Hepatocyte (in vitro differentiated cells): Measurements from ENCODE around the gene LRRC26. TPM values are rescaled to one million over a fixed set of nuclear protein-coding genes. Genes with fewer than 3 reads are reported as not detected.

Experiments used
- DNase-seq: peaks from one replicate; pipeline ENCODE4 v3.0.0-alpha.2; 2016; ENCODE audit warnings: low spot score
- H2AFZ ChIP-seq: fragments of 200-600 bp; sonication (generic); 2 replicates; pipeline ENCODE4 v1.6.0; 2016; ENCODE audit warnings: antibody characterized with exemption, mild to moderate bottlenecking
- H3K27ac ChIP-seq: fragments of 200-600 bp; sonication (generic); 2 replicates; pipeline ENCODE4 v1.5.1; 2016; ENCODE audit warnings: mild to moderate bottlenecking
- H3K27me3 ChIP-seq: fragments of 200-600 bp; sonication (generic); 2 replicates; pipeline ENCODE4 v1.6.1; 2016
- H3K36me3 ChIP-seq: fragments of 200-600 bp; sonication (generic); replicated peaks from 2 replicates; pipeline ENCODE4 v1.5.1; 2016; ENCODE audit warnings: low read depth; ENCODE audit not compliant: insufficient read depth
- H3K4me1 ChIP-seq: fragments of 200-600 bp; sonication (generic); 2 replicates; pipeline ENCODE4 v1.5.1; 2016; ENCODE audit warnings: mild to moderate bottlenecking, moderate library complexity; ENCODE audit not compliant: insufficient read depth
- H3K4me2 ChIP-seq: fragments of 200-600 bp; sonication (generic); 2 replicates; pipeline ENCODE4 v1.6.0; 2016
- H3K4me3 ChIP-seq: fragments of 200-600 bp; sonication (generic); 2 replicates; pipeline ENCODE4 v1.5.1; 2016; ENCODE audit warnings: mild to moderate bottlenecking
- H3K79me2 ChIP-seq: fragments of 200-600 bp; sonication (generic); 2 replicates; pipeline ENCODE4 v1.6.0; 2017; ENCODE audit warnings: mild to moderate bottlenecking
- H3K9me2 ChIP-seq: fragments of 200-600 bp; sonication (generic); replicated peaks from 2 replicates; pipeline ENCODE4 v1.6.0; 2017; ENCODE audit warnings: mild to moderate bottlenecking; ENCODE audit not compliant: insufficient read depth
- H3K9me3 ChIP-seq: fragments of 200-600 bp; sonication (generic); 2 replicates; pipeline ENCODE4 v1.5.1; 2016; ENCODE audit warnings: low read depth, mild to moderate bottlenecking
- H4K20me1 ChIP-seq: fragments of 200-600 bp; sonication (generic); 2 replicates; pipeline ENCODE4 v1.6.0; 2016; ENCODE audit warnings: mild to moderate bottlenecking; ENCODE audit not compliant: insufficient read depth, poor library complexity, severe bottlenecking
- EZH2 ChIP-seq: fragments of 200-600 bp; sonication (generic); IDR thresholded peaks from 2 replicates; pipeline ENCODE4 v1.6.1; 2016; ENCODE audit warnings: antibody characterized with exemption, mild to moderate bottlenecking, borderline replicate concordance
- EZH2phosphoT487 ChIP-seq: fragments of 200-600 bp; sonication (generic); IDR thresholded peaks from one replicate; pipeline ENCODE4 v1.6.1; 2018; ENCODE audit warnings: antibody characterized with exemption, mild to moderate bottlenecking, low read depth, moderate library complexity; ENCODE audit not compliant: unreplicated experiment, severe bottlenecking
- WGBS: methylation state at CpG from one replicate; pipeline ENCODE4 v1.1.6; 2016; ENCODE audit warnings: low lambda C conversion rate; ENCODE audit errors: missing lambda C conversion rate; 5-methylcytosine and 5-hydroxymethylcytosine counted together
- polyA plus RNA-seq: library from polyadenylated mRNA; unstranded; fragments of >200 nt; fragmentation: Nextera tagmentation; extraction: Ambion mirVana; gene quantifications from 2 replicates; pipeline ENCODE4 v1.2.1, GENCODE V29; 2016
- total RNA-seq: library from RNA; depleted of rRNA; stranded (reverse); fragments of >200 nt; gene quantifications from 2 replicates; pipeline ENCODE4 v1.2.3, GENCODE V29; 2014
- TF ChIP-seq, protein P1 (sequence below): fragments of 200-600 bp; sonication (generic); IDR thresholded peaks from 2 replicates; pipeline ENCODE4 v1.5.1; 2016; ENCODE audit warnings: antibody characterized with exemption, mild to moderate bottlenecking; ENCODE audit not compliant: poor library complexity

The LRRC26 gene
- total and polyA plus RNA-seq, 2 experiments from 2014 or later, result 0.73 to 2.6 TPM

- Histone ChIP-seq H3K4me2 (no peak overlapping the region), H3K4me1 (peaks cover 7% of the 10 kb centered on the region)
- WGBS, result 88% methylated on average over 45 of the region's 45 CpGs
These were observed 4.2 kb upstream of the LRRC26 start for GRCh38 chr9:137173796-137174664.

DNA sequence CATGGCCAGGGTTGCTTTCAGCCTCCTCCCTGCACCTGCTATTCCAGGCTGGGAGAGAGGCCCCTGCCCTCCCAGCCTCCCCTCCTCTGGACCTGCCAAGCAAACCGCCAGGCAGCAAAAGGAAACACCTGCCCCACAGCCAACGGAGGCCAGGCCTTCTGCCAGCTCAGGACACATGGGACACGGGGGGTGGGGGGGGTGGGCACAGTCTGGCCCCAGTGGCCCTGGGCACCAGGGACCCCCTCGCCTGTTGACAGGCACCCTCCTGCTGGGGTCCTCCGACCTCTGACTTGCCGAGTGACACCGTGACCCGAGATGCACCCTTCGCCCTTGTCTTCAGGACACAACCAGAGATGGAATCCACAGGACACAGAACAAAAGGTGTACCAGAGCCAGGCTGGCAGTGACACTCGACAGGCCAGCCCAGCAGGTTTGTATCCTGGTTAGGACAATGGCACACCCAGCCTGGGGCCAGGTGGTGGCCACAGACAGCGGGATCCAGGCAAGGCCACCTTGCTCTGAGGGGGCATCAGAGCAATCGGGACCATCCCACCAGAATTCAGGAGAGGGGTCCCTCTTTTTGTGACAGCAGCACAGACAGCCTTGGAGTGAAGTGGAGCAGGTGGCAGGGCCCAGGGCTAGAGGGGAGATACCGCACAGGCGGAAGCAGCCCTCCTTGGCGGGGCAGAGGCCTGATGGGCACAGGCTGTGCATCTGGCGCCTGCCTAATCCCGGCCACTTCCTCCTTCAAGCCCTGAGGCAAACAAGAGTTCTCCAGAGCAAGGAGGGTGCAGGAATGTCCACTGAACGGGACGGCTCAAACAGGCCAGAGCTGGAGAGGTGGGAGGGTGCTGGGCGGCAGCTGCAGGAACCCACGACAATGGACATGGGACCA lies 3.3 kb upstream of the LRRC26 start:
- Histone ChIP-seq H4K20me1 (no peaks in the 10 kb centered on the region), H3K36me3 (no peaks in the 10 kb centered on the region), H3K9me2 (no peaks in the 10 kb centered on the region), H3K4me1 (peaks cover 12% of the 10 kb centered on the region), H3K4me3 (no peak overlapping the region), H3K4me2 (no peak overlapping the region), H3K9me3 (no peaks in the 10 kb centered on the region), H3K79me2 (no peaks in the 10 kb centered on the region), H3K27me3 (peaks cover 32% of the 10 kb centered on the region), H2AFZ (no peak overlapping the region), H3K27ac (no peak overlapping the region)
- 85% methylated on average over 19 of the region's 21 CpGs for WGBS
- DNase-seq, result no peak
- TF ChIP-seq EZH2 (no peak), EZH2phosphoT487 (no peak)
- TF ChIP-seq, protein P1, sequence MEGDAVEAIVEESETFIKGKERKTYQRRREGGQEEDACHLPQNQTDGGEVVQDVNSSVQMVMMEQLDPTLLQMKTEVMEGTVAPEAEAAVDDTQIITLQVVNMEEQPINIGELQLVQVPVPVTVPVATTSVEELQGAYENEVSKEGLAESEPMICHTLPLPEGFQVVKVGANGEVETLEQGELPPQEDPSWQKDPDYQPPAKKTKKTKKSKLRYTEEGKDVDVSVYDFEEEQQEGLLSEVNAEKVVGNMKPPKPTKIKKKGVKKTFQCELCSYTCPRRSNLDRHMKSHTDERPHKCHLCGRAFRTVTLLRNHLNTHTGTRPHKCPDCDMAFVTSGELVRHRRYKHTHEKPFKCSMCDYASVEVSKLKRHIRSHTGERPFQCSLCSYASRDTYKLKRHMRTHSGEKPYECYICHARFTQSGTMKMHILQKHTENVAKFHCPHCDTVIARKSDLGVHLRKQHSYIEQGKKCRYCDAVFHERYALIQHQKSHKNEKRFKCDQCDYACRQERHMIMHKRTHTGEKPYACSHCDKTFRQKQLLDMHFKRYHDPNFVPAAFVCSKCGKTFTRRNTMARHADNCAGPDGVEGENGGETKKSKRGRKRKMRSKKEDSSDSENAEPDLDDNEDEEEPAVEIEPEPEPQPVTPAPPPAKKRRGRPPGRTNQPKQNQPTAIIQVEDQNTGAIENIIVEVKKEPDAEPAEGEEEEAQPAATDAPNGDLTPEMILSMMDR, result no peak

More at GRCh38 chr9:137173796-137174664, 4.2 kb upstream of the LRRC26 start:
- no peaks in the 10 kb centered on the region for H3K36me3 ChIP-seq
- no peaks in the 10 kb centered on the region for H3K9me2 ChIP-seq
- TF ChIP-seq, protein P1, result no peak
- no peak for TF ChIP-seq EZH2
- TF ChIP-seq EZH2phosphoT487, result no peak
- peaks cover 27% of the 10 kb centered on the region for H3K27me3 ChIP-seq
- H3K9me3 ChIP-seq, result no peaks in the 10 kb centered on the region
- no peaks in the 10 kb centered on the region for H4K20me1 ChIP-seq
- no peak overlapping the region for H3K4me3 ChIP-seq
- H2AFZ ChIP-seq, result no peak overlapping the region
- no peaks in the 10 kb centered on the region for H3K79me2 ChIP-seq
- no peak for DNase-seq
- H3K27ac ChIP-seq, result no peak overlapping the region

- H4K20me1 ChIP-seq, result no peaks in the 10 kb centered on the region
- WGBS, result 86% methylated on average over 21 of the region's 22 CpGs
- no peak overlapping the region for H2AFZ ChIP-seq
- no peak overlapping the region for H3K4me3 ChIP-seq
- H3K4me1 ChIP-seq, result peaks cover 17% of the 10 kb centered on the region
- H3K36me3 ChIP-seq, result no peaks in the 10 kb centered on the region
- no peaks in the 10 kb centered on the region for H3K9me2 ChIP-seq
- TF ChIP-seq EZH2, result no peak
- no peak overlapping the region for H3K4me2 ChIP-seq
- peaks cover 50% of the 10 kb centered on the region for H3K27me3 ChIP-seq
- no peak overlapping the region for H3K27ac ChIP-seq
- no peaks in the 10 kb centered on the region for H3K9me3 ChIP-seq
- no peak for DNase-seq
- no peaks in the 10 kb centered on the region for H3K79me2 ChIP-seq
These were observed 1.5 kb upstream of the LRRC26 start for GRCh38 chr9:137171149-137171900.
